Colonic mucosa (tissue), 4 donors: ENCODE measurements around the gene PECR. TPM values are rescaled to one million over a fixed set of nuclear protein-coding genes. Genes with fewer than 3 reads are reported as not detected.
A peak's percentile ranks its signal among the peaks of the same experiment; 100 is the strongest.

Experiments used
- DNase-seq: peaks from one replicate; pipeline ENCODE4 v3.0.0-alpha.2; 2020
- H3K27ac ChIP-seq: fragments of 200-600 bp; one replicate; pipeline ENCODE4 v1.8.0; 2021
- H3K27me3 ChIP-seq: fragments of 200-600 bp; one replicate; pipeline ENCODE4 v1.8.0; 2021
- H3K36me3 ChIP-seq: fragments of 200-600 bp; one replicate; pipeline ENCODE4 v1.8.0; 2021
- H3K4me1 ChIP-seq: fragments of 200-600 bp; one replicate; pipeline ENCODE4 v1.8.0; 2021; ENCODE audit warnings: mild to moderate bottlenecking
- H3K4me3 ChIP-seq: fragments of 200-600 bp; one replicate; pipeline ENCODE4 v1.8.0; 2021
- H3K9ac ChIP-seq, 2 donors: one replicate each; pipeline ENCODE4 v1.7.0; 2013; ENCODE audit warnings: control low read depth in 2 of 2, low read depth in 2 of 2, low read length in 2 of 2
- H3K9me3 ChIP-seq: fragments of 200-600 bp; one replicate; pipeline ENCODE4 v1.8.0; 2021
- intact Hi-C: fragments of 100-400 bp; cut with DNase I; formaldehyde crosslinking; loops from one replicate; pipeline ENCODE4 v1.14.1; 2022
- total RNA-seq, 2 donors: library from RNA; stranded (reverse); fragmentation: NEBNext Ultra II Directional in 1 of 2; extraction: Animal tissue kit (Norgen Biotek cat#: 25700) in 1 of 2; gene quantifications; one replicate each; pipeline ENCODE4 v1.2.1, GENCODE V29; 2021
- TF ChIP-seq, protein P1 (sequence below): fragments of 200-600 bp; IDR thresholded peaks from one replicate; pipeline ENCODE4 v1.8.0; 2022; ENCODE audit warnings: antibody characterized with exemption, mild to moderate bottlenecking
- donor health status: healthy.
- donor health status: DM: no; HTN: no; CAD: no.
- donor health status: DM: no; HTN: no; CAD: no.

PECR gene
- total RNA-seq = 10 to 100 TPM; 15.9 to 22.5 TPM

DNA sequence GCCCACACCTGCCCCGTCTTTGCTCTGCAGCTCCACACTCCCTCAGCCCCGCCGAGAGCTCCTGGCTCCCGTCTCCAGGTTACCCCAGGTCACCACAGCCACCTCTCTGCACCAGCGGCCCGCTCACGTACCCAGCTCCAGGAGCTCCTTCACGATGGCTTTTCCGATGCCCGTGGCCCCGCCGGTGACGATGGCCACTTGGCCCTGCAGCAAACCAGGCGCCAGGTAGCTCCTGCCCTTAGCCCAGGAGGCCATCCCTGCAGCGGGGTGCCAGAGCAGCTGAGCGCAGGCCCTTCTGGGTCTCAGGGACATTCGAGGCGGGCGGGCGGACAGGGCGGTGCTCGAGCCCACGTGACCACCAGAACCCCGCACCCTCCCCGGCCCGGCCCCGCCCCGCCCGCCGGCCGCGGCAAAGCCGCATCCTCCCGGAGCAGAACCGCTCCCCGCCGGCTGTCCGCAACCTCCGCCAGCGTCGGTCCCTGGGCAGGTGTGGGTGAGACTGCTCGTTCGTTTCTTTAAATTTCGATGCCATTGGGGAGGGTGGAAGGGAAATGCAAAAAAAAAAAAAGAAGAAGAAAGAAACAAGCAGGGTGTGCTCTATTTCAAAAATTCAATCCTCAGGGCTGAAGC, at the start of gene PECR, which contains the start of gene TMEM169:
Gene PECR, minus strand, starts transcription at position 323 of the 630 bp plus-strand sequence. Its CDS starts 68 bp downstream, at position 255.
Gene TMEM169, plus strand, starts transcription at position 433 of the 630 bp plus-strand sequence. CDS start 14,045 bp downstream, outside the sequence.
- H3K9me3 ChIP-seq = no peaks in the 10 kb centered on the region
- peaks cover 3% of the 10 kb centered on the region for H3K4me1 ChIP-seq
- H3K9ac ChIP-seq = peak within 1 kb of the TSS; percentile 80 to 85
- DNase-seq = peak; percentile 92
- intact Hi-C loops = loop anchor here (2.0 kb wide), 1 partner anchor 25 kb away; no protein-coding TSS in a partner anchor
- no peak within 1 kb of the TSS for H3K27ac ChIP-seq
- TF ChIP-seq, protein P1, sequence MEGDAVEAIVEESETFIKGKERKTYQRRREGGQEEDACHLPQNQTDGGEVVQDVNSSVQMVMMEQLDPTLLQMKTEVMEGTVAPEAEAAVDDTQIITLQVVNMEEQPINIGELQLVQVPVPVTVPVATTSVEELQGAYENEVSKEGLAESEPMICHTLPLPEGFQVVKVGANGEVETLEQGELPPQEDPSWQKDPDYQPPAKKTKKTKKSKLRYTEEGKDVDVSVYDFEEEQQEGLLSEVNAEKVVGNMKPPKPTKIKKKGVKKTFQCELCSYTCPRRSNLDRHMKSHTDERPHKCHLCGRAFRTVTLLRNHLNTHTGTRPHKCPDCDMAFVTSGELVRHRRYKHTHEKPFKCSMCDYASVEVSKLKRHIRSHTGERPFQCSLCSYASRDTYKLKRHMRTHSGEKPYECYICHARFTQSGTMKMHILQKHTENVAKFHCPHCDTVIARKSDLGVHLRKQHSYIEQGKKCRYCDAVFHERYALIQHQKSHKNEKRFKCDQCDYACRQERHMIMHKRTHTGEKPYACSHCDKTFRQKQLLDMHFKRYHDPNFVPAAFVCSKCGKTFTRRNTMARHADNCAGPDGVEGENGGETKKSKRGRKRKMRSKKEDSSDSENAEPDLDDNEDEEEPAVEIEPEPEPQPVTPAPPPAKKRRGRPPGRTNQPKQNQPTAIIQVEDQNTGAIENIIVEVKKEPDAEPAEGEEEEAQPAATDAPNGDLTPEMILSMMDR = no peak
- peak within 1 kb of the TSS; percentile 76 for H3K4me3 ChIP-seq
- H3K27me3 ChIP-seq = no peaks in the 10 kb centered on the region
- no peaks in the 10 kb centered on the region for H3K36me3 ChIP-seq

DNA sequence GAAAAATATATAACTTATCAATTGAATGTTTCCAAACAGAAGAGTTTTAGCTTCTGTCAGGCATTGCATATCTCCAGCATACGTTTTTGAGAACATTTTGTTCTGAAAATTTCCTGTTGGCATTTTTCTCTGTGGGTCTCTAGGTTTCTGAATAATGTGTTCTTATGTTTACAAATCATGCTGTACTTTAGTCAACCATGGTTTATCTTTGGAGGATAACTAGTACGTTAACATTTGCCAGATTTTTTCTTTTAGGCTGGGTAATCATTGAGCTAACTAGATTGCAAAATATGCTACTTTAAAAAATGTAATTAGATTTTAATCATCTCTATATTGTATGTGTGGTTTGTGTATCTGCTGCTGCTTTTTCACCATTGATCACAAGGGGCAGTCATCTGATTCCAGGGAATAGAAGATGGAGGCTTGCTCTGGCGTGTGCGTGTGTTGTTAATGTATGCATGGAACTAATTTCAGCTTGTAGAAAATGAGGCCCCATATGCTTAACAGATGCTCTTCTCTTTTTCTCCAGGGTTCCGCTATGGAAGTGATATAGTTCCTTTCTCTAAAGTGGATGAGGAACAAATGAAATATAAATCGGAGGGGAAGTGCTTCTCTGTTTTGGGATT, 48.9 kb upstream of the PECR start:
- Histone ChIP-seq H3K27ac (no peak overlapping the region), H3K27me3 (no peaks in the 10 kb centered on the region), H3K36me3 (peaks cover 31% of the 10 kb centered on the region), H3K9ac (no peak overlapping the region), H3K4me1 (no peaks in the 10 kb centered on the region), H3K9me3 (no peaks in the 10 kb centered on the region), H3K4me3 (no peak overlapping the region)
- DNase-seq = no peak
- TF ChIP-seq, protein P1 = no peak
- intact Hi-C loops = no loop called here

DNA sequence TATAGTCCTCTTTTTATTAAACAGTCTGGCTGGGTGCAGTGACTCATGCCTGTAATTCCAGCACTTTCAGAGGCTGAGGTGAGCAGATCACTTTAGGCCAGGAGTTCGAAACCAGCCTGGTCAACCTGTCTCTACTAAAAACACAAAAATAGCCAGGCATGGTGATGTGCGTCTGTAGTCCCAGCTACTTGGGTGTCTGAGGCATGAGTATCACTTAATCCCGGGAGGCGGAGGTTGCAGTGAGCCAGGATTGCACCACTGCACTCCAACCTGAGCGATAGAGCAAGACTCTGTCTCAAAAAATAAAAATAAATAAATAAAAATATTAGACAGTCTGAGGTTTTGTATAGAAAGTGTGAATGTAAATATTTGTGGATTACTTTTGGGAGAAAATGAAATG, 45.3 kb upstream of the PECR start:
- TF ChIP-seq, protein P1 = no peak
- Histone ChIP-seq H3K27ac (no peak overlapping the region), H3K4me3 (no peak overlapping the region), H3K9ac (no peak overlapping the region), H3K36me3 (peaks cover 35% of the 10 kb centered on the region), H3K27me3 (no peaks in the 10 kb centered on the region), H3K4me1 (no peaks in the 10 kb centered on the region), H3K9me3 (no peaks in the 10 kb centered on the region)
- intact Hi-C loops = loop anchor here (10.0 kb wide), 1 partner anchor 48 kb away; no protein-coding TSS in a partner anchor
- no peak for DNase-seq

DNA sequence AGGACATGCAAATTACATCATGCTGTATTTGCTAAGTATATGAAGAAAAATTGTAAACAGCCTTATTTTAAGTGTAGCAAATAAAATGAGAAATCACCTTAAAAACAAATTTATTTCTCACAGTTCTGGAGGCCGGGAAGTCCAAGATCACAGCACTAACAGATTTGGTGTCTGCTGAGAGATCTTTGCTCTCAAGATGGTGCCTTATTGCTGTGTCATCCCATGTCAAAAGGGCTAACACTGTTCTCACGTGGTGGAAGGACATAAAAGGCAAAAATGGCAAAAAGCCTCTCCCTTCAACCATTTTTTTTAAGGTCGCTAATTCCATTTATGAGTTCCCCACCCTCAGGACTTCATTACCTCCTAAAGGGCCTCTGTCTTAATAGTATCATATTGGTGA, 39.6 kb upstream of the PECR start:
- no peak for DNase-seq
- peaks cover 21% of the 10 kb centered on the region for H3K36me3 ChIP-seq
- TF ChIP-seq, protein P1 = no peak
- H3K4me3 ChIP-seq = no peak overlapping the region
- no peaks in the 10 kb centered on the region for H3K4me1 ChIP-seq
- no peak overlapping the region for H3K27ac ChIP-seq
- no peak overlapping the region for H3K9ac ChIP-seq
- H3K9me3 ChIP-seq = no peaks in the 10 kb centered on the region
- intact Hi-C loops = loop anchor here (10.0 kb wide), 1 partner anchor 54 kb away; no protein-coding TSS in a partner anchor
- no peaks in the 10 kb centered on the region for H3K27me3 ChIP-seq

DNA sequence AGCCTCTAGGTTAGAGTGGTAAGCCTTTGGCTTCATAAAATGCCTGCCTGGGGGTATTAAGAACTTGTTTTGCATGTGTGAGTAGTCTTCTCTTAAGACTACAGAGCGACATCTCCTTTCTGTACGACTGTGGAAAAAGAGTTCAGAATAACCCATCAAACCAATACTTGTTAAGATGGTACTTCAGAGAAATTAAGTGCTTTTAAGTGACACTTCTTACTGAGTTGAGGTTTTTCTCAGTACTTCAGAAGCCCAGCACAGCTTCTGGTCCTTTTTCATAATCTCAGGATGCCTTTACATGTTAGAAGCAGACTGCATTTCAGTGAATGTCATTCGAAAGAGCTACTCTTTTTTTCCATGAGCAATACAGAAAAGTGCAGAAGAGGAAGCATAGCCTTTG, 38.4 kb upstream of the PECR start:
- no peak overlapping the region for H3K9ac ChIP-seq
- H3K4me1 ChIP-seq = no peaks in the 10 kb centered on the region
- H3K4me3 ChIP-seq = no peak overlapping the region
- no peak overlapping the region for H3K27ac ChIP-seq
- intact Hi-C loops = loop anchor here (10.0 kb wide), 1 partner anchor 55 kb away; no protein-coding TSS in a partner anchor
- no peaks in the 10 kb centered on the region for H3K9me3 ChIP-seq
- H3K27me3 ChIP-seq = no peaks in the 10 kb centered on the region
- no peak for DNase-seq
- TF ChIP-seq, protein P1 = no peak
- peaks cover 21% of the 10 kb centered on the region for H3K36me3 ChIP-seq
